GM21528 (cell line): ENCODE results near the gene PXDN.

Experiments used
- ATAC-seq: cut with Tn5 transposase; IDR thresholded peaks from one replicate; pipeline ENCODE4 v1.9.1; 2021; ENCODE audit warnings: mild to moderate bottlenecking, moderate library complexity; ENCODE audit not compliant: unreplicated experiment, low FRiP score

The PXDN gene

GRCh38 chr2:1756456-1756855, 12.1 kb upstream of the PXDN start:
- ATAC-seq = no peak

GRCh38 chr2:1755436-1756191, 11.3 kb upstream of the PXDN start:
- no peak for ATAC-seq

DNA sequence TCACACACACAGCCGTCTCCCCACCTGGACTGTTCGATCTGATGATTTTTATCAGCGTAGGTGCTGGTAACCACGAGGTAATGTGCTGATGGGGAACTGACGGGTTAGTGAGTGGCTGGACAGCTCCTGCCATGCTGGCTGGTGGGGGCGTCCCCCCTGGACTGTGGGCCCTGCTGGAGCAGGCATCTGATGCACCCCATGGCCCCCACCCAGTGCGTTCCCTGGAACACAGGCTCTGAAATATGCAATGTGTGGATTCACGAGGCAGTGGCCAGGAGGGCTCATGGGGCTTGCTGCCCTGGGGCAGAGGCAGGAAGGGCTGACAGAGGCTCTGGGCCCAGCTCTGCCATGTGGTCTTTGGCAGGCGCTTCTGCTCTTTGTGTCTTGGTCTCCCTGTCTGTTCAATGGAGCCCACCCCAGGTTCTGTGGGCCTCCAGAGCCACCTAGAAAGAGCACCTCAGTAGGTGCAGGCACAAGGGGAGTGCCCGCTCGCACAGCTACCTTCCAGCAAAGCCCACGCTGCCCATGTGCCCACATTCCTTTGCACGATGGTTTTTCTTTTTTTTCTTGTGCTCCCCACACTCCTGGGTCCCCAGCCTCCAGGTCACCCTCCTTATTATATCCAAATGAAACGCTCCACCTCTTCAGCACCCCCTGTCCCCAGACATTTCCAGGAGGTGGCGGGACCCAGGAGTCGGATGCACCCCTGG, 10.3 kb upstream of the PXDN start:
- ATAC-seq = no peak

DNA sequence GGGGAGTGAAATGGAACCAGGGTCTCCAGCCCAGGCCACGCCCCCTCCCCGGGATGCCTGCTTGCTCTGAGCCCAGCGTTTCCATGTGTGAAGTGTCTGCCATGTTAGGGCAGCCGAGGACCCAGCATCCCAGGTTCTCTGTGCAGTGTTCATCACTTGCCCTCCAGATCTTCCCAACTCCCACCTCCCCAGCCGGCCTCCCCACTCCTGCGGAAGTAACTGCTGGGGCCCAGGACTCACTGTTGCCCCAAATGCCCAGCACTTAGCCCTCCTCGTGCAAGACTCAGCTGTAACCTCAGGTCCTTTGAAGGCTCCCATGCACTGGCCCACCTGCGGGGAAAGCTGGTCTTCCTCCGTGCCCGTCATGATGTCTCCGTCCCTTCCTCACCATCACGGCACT, 9.7 kb upstream of the PXDN start:
- ATAC-seq = no peak

DNA sequence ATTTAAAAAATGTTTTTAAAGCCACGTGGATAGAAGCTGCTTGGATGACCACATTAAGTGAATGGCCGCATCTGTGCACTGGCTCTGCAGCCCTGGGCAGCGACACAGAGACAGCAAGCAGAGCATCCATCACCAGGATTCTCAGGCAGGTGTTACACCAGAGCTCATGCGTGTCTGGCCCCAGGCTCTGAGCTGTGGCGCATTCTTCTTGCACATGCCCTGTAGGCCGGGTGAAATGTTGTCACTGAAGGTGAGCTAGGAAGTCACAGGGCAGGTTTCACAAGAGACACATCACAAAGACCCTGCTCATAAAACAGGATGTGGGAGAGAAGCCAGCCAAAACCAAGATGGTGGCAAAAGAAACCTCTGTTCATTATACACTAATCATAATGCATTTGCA, 8.4 kb upstream of the PXDN start:
- no peak for ATAC-seq

DNA sequence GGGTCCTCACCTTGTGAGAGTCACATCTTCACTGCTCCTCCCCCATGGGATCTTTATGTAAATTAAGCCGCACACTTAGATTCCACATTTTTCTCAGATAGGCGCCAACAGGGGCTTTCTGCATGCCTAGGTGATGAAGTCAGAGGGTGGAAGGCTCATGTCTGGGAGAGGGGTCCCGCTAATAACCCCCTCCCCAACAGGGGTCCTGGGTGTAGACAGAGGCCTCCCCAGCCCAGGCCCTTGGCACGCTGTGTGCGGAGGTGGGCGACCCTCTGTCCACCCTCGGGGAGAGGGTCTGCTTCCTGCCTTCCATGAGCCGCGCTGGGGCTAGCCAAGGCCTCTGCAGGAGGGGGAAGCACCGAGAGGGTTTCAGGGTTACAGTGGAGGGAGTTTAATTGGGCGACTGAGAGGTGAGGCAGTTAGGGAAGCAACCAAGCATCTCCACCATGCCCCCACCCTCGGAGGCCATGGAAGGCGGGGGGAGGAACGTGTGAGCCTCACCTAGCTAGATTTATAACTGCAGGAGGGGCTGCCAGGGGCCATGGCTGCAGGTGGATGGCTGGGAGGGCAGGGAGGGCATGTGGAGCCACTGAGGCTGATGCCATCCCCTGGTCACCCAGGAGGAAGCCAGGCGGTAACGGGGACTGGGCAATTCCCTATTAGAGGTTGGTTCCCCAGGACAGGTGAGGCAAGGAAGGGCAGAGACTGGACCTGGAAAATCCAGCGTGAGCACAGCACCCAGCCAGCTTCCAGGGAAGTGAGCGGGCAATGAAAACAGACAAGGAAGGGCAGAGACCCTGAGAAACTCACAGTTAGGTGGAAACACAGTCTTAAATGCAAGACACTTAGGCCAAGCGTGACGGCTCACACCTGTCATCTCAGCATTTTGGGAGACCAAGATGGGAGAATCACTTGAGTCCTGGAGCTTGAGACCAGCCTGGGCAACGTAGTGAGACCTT, 7.7 kb upstream of the PXDN start:
- no peak for ATAC-seq

DNA sequence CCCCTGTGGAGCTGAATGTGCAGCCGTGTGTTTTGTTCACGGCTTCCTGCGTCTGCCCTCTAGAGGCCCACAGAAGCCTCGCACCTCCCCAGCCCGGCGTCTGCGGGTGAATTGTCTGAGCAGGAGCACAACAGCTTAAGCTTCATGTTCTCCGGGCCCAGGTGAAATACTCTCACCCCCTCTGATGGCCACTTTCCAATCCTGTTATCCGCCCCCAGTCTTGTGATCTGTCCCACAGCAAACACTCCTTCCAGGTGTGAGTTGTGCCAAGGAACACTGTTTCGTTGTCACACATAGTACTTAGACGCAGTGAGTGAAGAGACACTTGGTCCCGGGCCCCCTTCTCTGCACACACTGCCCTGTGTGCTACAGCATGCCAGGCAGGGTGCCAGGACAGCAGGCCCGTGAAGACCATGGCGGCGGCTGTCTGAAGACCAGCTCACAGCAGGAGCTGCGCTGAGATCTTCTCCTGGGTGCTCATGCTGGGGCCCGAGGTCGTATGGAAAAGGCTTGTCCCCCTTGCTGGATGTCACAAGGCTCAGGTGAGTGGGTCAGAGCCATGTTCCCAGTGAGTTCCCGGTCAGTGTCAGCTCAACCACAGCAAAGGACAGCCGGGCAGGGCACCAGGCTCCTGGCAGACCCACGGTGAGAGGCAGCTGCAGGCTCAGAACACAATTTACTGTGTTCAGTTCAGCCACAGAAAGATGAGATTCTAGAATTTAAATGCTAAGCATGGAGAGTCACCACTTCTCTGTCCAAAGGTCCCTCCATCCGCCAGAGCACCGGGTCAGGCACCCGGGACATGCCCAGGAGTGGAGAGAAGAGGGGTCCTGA, 6.8 kb upstream of the PXDN start:
- ATAC-seq = peak; percentile 57

DNA sequence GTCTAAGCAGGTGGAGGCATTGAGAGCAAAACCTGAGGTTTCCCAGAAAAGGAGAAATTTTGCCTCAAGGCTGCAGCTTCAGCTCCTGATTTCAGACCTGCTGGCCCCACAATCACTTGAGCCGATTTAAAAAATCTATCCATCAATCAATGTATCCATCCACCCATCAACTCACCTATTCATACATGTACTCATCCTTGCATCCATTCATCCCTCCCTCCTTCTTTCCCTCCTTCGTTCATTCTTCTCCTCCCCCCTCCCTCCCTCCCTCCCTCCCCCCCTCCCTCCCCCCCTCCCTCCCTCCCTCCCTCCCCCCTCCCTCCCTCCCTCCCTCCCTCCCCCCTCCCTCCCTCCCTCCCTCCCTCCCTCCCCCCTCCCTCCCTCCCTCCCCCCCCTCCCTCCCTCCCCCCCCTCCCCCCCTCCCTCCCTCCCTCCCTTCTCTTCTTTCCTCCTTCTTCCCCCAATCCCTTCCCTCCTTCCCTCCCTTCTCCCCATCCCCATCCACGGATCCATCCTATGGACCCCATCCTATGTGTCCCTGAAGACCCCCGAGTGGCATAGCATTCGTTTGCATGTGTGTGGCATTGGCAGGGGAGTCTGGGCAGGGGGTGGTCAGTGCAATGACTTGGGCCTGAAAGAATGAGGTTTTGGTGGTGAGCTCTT, 6.1 kb upstream of the PXDN start:
- no peak for ATAC-seq

- ATAC-seq = no peak
Observed at GRCh38 chr2:1749489-1750119, 5.3 kb upstream of the PXDN start.

DNA sequence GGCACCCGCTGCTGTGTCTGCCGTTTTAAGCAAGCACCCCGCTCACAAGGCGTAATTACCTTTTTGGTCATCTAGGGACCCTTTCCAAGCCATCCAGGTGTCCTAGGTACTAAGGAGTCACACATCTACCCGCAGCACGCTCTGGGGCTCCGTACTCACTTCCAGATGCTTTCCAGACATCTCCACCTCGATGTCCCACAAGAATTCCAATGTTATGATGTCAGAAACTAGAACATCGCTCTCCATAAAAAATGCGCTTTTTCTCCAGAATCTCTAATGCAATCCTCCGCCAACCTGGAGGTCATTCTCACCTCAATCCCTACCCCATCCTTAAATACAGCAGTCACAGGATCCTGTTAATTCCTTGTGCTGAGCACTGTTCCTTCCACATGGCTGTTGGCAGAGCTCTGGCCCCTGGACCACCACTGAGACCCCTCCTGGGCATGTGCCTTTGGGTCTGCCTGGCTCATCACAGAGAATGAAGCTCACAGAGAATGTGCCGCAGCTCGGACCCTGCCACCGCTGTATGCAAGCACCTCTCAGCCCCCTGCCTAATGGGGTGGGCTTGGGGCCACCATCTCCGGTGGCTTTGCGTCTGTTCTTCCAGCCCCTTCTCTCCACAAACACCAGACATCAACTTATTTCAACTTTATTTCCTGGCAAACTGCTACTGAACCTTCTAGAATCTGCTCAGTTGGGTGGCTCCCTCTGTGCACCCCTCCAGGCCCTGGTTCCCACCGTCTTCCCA, 4.6 kb upstream of the PXDN start:
- no peak for ATAC-seq

- ATAC-seq = no peak
Observed at GRCh38 chr2:1748176-1748740, 3.9 kb upstream of the PXDN start.

- ATAC-seq = no peak
Observed at GRCh38 chr2:1747065-1747941, 3.0 kb upstream of the PXDN start.

DNA sequence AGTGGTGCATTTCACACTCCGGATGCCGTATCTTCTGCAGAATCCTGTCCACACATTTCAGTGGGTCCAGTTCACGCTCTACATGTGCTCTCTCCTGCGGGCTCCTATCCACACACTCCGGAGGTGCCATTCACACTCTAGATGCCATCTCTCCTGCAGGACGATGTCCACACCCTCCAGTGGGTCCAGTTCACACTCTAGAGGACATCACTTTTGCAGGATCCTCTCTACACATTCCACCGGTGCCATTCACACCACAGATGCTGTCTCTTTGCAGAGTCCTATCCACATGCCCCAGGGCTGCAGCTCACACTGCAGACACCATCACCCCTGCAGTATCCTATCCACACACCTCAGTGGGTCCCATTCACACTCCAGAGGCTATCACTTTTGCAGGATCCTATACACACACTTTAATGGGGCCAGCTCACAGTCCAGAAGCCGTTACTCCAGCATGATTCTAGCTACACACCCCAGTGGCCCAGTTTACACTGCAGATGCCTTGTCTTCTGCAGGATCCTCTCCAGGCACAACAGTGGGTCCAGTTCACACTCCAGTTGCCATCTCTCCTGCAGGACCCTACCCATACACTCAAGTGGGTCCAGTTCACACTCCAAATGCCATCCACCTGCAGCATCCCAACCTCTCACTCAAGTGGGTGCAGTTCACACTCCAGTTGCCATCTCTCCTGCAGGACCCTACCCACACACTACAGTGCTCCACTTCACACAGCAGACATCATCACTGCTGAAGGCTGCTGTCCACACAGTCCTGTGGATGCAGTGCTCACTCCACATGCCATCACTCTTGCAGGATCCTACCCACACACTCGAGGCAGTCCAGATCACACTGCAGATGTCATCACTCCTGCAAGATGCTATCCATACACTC, 2.1 kb upstream of the PXDN start:
- ATAC-seq = no peak

DNA sequence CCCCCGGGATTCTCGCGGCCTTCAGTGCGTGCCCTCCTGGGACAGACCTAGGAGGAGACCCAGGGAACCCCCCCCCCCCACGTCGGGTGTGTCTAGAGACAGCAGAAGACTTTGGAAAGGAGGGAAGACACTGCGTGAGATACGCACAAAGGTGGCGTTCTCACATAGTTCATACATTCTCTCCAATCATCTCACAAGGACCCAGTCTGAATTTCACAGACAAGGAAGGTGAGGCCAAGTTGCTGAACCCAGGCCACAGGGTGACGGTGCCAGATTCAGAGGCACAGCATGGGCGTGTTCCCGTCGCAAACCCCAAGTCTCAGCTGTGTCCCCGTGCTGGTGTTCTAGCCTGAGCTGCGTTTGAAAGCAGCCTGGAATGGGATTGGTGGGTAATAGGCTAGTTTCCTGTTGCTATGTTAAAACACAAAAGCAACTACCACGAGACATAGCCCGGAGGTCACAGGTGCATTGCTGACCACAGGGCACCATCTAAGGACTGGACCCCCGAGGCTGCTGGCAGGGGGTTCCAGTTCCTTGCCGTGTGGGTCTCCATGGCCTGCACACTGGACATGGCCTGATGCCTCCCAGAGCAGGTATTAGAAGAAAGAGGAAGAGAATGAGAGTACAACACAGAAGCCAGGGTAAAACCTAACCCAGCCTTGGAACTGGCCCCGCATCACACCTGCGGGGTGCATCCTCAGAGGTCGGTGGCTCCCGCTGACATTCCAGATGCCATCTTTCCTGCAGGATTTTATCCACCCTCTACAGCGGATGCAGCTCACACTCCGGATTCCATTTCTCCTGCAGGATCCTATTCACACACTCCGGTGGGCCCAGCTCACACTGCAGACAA, 1.1 kb upstream of the PXDN start:
- ATAC-seq = no peak

DNA sequence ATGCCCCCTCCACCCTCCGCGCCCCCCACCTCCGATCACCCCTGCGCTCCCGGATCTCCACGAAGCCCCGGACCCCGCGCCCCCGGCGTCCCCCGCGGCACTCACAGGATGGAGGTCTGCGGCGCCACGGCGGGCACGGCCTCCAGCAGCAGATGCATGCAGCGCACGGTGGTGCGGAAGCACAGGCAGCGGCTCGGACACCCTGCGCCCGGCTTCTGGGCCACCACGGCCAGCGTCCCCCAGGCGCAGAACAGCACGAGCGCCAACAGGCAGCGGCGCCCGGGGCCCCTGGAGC, 217 bp downstream of the PXDN start:
- ATAC-seq = no peak
